Activated CD4-positive, alpha-beta T cell treated with anti-CD3 and anti-CD28 coated beads, Interleukin-2, amount 50 U/mL, for 1 hour (primary cell): ENCODE measurements around the gene UBASH3B.

Source experiments
- DNase-seq: peaks from one replicate; pipeline ENCODE4 v3.0.0-alpha.2; 2020

The UBASH3B gene

GRCh38 chr11:122679466-122679865 is 23.9 kb downstream of the UBASH3B start:
- DNase-seq, result no peak

- no peak for DNase-seq
Observed at GRCh38 chr11:122681070-122681469, 25.5 kb downstream of the UBASH3B start.

GRCh38 chr11:122681735-122682134 is 26.2 kb downstream of the UBASH3B start:
- DNase-seq, result no peak

GRCh38 chr11:122682464-122682863 is 26.9 kb downstream of the UBASH3B start:
- DNase-seq, result no peak

- no peak for DNase-seq
Observed at GRCh38 chr11:122685041-122685440, 29.5 kb downstream of the UBASH3B start.

- no peak for DNase-seq
Observed at GRCh38 chr11:122686111-122686510, 30.6 kb downstream of the UBASH3B start.

- DNase-seq, result no peak
Observed at GRCh38 chr11:122690384-122690783, 34.9 kb downstream of the UBASH3B start.

- no peak for DNase-seq
Observed at GRCh38 chr11:122690801-122691548, 35.5 kb downstream of the UBASH3B start.

GRCh38 chr11:122691549-122692150 is 36.1 kb downstream of the UBASH3B start:
- DNase-seq, result no peak

GRCh38 chr11:122692444-122692843 is 36.9 kb downstream of the UBASH3B start:
- DNase-seq, result no peak

- no peak for DNase-seq
Observed at GRCh38 chr11:122695076-122695615, 39.6 kb downstream of the UBASH3B start.

- DNase-seq, result peak; percentile 62
Observed at GRCh38 chr11:122696662-122697061, 41.1 kb downstream of the UBASH3B start.

- DNase-seq, result peak; percentile 41
Observed at GRCh38 chr11:122697636-122698167, 42.2 kb downstream of the UBASH3B start.

GRCh38 chr11:122698392-122698791 is 42.9 kb downstream of the UBASH3B start:
- DNase-seq, result no peak

GRCh38 chr11:122700666-122701065 is 45.1 kb downstream of the UBASH3B start:
- no peak for DNase-seq

GRCh38 chr11:122701143-122701542 is 45.6 kb downstream of the UBASH3B start:
- no peak for DNase-seq

GRCh38 chr11:122703541-122704272 is 48.2 kb downstream of the UBASH3B start:
- DNase-seq, result no peak

GRCh38 chr11:122705396-122705795 is 49.9 kb downstream of the UBASH3B start:
- no peak for DNase-seq

GRCh38 chr11:122706291-122707088 is 51.0 kb downstream of the UBASH3B start:
- no peak for DNase-seq

GRCh38 chr11:122707111-122707510 is 51.6 kb downstream of the UBASH3B start:
- DNase-seq, result no peak

GRCh38 chr11:122707901-122708300 is 52.4 kb downstream of the UBASH3B start:
- no peak for DNase-seq

- DNase-seq, result no peak
Observed at GRCh38 chr11:122709039-122709760, 53.7 kb downstream of the UBASH3B start.
